Fibroblast of villous mesenchyme (primary cell): ENCODE data around the gene CEP131. TPM values are rescaled to one million over a fixed set of nuclear protein-coding genes. Genes with fewer than 3 reads are reported as not detected.

Experiments
- DNase-seq: peaks from one replicate; pipeline ENCODE4 v3.0.0-alpha.2; 2010; ENCODE audit warnings: low read depth
- H3K4me3 ChIP-seq: 2 replicates; pipeline ENCODE4 v1.5.1; 2011; ENCODE audit warnings: low read depth, mild to moderate bottlenecking, low read length
- CTCF ChIP-seq: IDR thresholded peaks from 2 replicates; pipeline ENCODE4 v1.5.1; 2012; ENCODE audit warnings: low read depth, mild to moderate bottlenecking, low read length; ENCODE audit not compliant: insufficient read depth
- total RNA-seq: library from RNA; depleted of rRNA; stranded (reverse); fragments of >200 nt; gene quantifications from 2 replicates; pipeline ENCODE4 v1.2.3, GENCODE V29; 2012

The CEP131 gene
- total RNA-seq, 1 donor: 9.9 TPM

- no peak overlapping the region for H3K4me3 ChIP-seq
- TF ChIP-seq CTCF: peak; percentile 75
- peak; percentile 76 for DNase-seq
These were observed 21.8 kb downstream of the CEP131 start for GRCh38 chr17:81200695-81201580.

GRCh38 chr17:81200201-81200600, 22.6 kb downstream of the CEP131 start:
- no peak for TF ChIP-seq CTCF
- no peak for DNase-seq
- no peak overlapping the region for H3K4me3 ChIP-seq

- no peak for DNase-seq
- no peak for TF ChIP-seq CTCF
- no peak overlapping the region for H3K4me3 ChIP-seq
These were observed 23.3 kb downstream of the CEP131 start for GRCh38 chr17:81199482-81199830.

- no peak for DNase-seq
- no peak for TF ChIP-seq CTCF
- H3K4me3 ChIP-seq: no peak overlapping the region
These were observed 23.8 kb downstream of the CEP131 start for GRCh38 chr17:81198826-81199481.

- TF ChIP-seq CTCF: no peak
- no peak for DNase-seq
- H3K4me3 ChIP-seq: no peak overlapping the region
These were observed 24.8 kb downstream of the CEP131 start for GRCh38 chr17:81197831-81198490.

GRCh38 chr17:81197409-81197795, 25.4 kb downstream of the CEP131 start:
- no peak for TF ChIP-seq CTCF
- no peak for DNase-seq
- no peak overlapping the region for H3K4me3 ChIP-seq
